SK-N-SH (cell line): ENCODE data around the gene IGF1R. TPM values are rescaled to one million over a fixed set of nuclear protein-coding genes. Genes with fewer than 3 reads are reported as not detected.

Experiments
- CTCF ChIA-PET: fragments of 300-600, 350-600 bp; formaldehyde crosslinking; extraction: SDS; loops from one replicate; lab custom pipeline; 2021; lab: Yijun Ruan, JAX
- POLR2A ChIA-PET: fragments of 350-600 bp; sonication (Branson Sonifier 250); formaldehyde crosslinking; extraction: SDS; loops from one replicate; lab custom pipeline; 2020; ENCODE audit warnings: antibody characterized with exemption, inconsistent platforms; lab: Yijun Ruan, JAX
- DNase-seq: peaks from one replicate; pipeline ENCODE4 v3.0.0; 2012
- H2AFZ ChIP-seq: fragments of 200-600 bp; sonication (generic); 2 replicates; pipeline ENCODE4 v1.8.1; 2016; ENCODE audit warnings: antibody characterized with exemption, mild to moderate bottlenecking, low read depth
- H3F3A ChIP-seq: fragments of 200-600 bp; sonication (generic); replicated peaks from 2 replicates; pipeline ENCODE3; 2016; ENCODE audit warnings: antibody characterized with exemption, mild to moderate bottlenecking; ENCODE audit not compliant: insufficient read depth
- H3K27ac ChIP-seq, 2 experiments: fragments of 200-500 bp in 1 of 2; fragments of 200-600 bp in 1 of 2; sonication (Bioruptor generic) in 1 of 2; sonication (generic), shearing (Covaris generic) in 1 of 2; 2 replicates each; pipeline versions ENCODE4 v1.5.1 to v1.6.1; 2014 to 2016; ENCODE audit warnings: low read depth in 2 of 2, inconsistent platforms in 1 of 2, low read length in 1 of 2, mild to moderate bottlenecking in 1 of 2, mixed read lengths in 1 of 2
- H3K27me3 ChIP-seq: fragments of 200-600 bp; sonication (generic), shearing (Covaris generic); 2 replicates; pipeline ENCODE4 v1.6.1; 2016; ENCODE audit warnings: mixed run types; ENCODE audit not compliant: insufficient read depth
- H3K36me3 ChIP-seq, 2 experiments: fragments of 200-500 bp in 1 of 2; fragments of 200-600 bp in 1 of 2; sonication (Bioruptor generic) in 1 of 2; sonication (generic) in 1 of 2; replicated peaks in 1 of 2; 2 replicates each; pipeline versions ENCODE3 to v1.5.1; 2014 to 2016; ENCODE audit warnings: low read length in 1 of 2, mild to moderate bottlenecking in 1 of 2; ENCODE audit not compliant: insufficient read depth in 2 of 2, control insufficient read depth in 1 of 2
- H3K4me1 ChIP-seq, 2 experiments: fragments of 200-500 bp in 1 of 2; fragments of 200-600 bp in 1 of 2; sonication (Bioruptor generic) in 1 of 2; sonication (generic), shearing (Covaris generic) in 1 of 2; 2 replicates each; pipeline versions ENCODE4 v1.5.1 to v1.6.1; 2014 to 2016; ENCODE audit warnings: low read depth in 1 of 2, low read length in 1 of 2, mixed run types in 1 of 2; ENCODE audit not compliant: insufficient read depth in 2 of 2, control insufficient read depth in 1 of 2
- H3K4me2 ChIP-seq: fragments of 200-600 bp; sonication (generic), shearing (Covaris generic); 2 replicates; pipeline ENCODE4 v1.6.1; 2017; ENCODE audit warnings: mixed run types
- H3K4me3 ChIP-seq, 2 experiments: fragments of 200-500 bp in 1 of 2; fragments of 200-600 bp in 1 of 2; sonication (Bioruptor generic) in 1 of 2; sonication (generic), shearing (Covaris generic) in 1 of 2; 2 replicates each; pipeline versions ENCODE4 v1.5.1 to v1.8.1; 2014 to 2016; ENCODE audit warnings: low read depth in 2 of 2, inconsistent platforms in 1 of 2, low read length in 1 of 2, mild to moderate bottlenecking in 1 of 2, mixed read lengths in 1 of 2, moderate library complexity in 1 of 2
- H3K79me2 ChIP-seq: fragments of 200-600 bp; sonication (generic); 2 replicates; pipeline ENCODE4 v1.8.1; 2017; ENCODE audit warnings: mild to moderate bottlenecking; ENCODE audit not compliant: insufficient read depth
- H3K9ac ChIP-seq: fragments of 200-600 bp; sonication (generic); 2 replicates; pipeline ENCODE4 v1.6.1; 2017; ENCODE audit warnings: mixed run types
- H3K9me2 ChIP-seq: fragments of 200-600 bp; sonication (generic); 2 replicates; pipeline ENCODE4 v1.6.1; 2017; ENCODE audit warnings: mixed run types
- H3K9me3 ChIP-seq: fragments of 200-600 bp; sonication (generic); 2 replicates; pipeline ENCODE4 v1.6.1; 2017; ENCODE audit warnings: mixed run types, mild to moderate bottlenecking, moderate library complexity
- H4K20me1 ChIP-seq: fragments of 200-600 bp; sonication (generic); 2 replicates; pipeline ENCODE4 v1.6.1; 2017; ENCODE audit warnings: mild to moderate bottlenecking, mixed run types; ENCODE audit not compliant: insufficient read depth
- FOSL2 ChIP-seq: IDR thresholded peaks from 2 replicates; pipeline ENCODE4 v1.4.0; 2012; ENCODE audit warnings: low read depth, mild to moderate bottlenecking, moderate library complexity, borderline replicate concordance
- RCOR1 ChIP-seq: fragments of 150-350 bp; IDR thresholded peaks from 2 replicates; pipeline ENCODE4 v1.6.1; 2017; ENCODE audit warnings: antibody characterized with exemption, low read length
- SIN3A ChIP-seq: IDR thresholded peaks from 2 replicates; pipeline ENCODE4 v1.6.1; 2012; ENCODE audit warnings: low read depth, mild to moderate bottlenecking, low read length, moderate library complexity, borderline replicate concordance
- TEAD4 ChIP-seq: IDR thresholded peaks from 2 replicates; pipeline ENCODE4 v1.4.0; 2012; ENCODE audit warnings: mild to moderate bottlenecking, borderline replicate concordance; ENCODE audit not compliant: insufficient read depth
- WGBS: methylation state at CpG from one replicate; pipeline ENCODE4 v1.1.6; 2017; ENCODE audit warnings: low lambda C conversion rate; 5-methylcytosine and 5-hydroxymethylcytosine counted together
- polyA plus RNA-seq, 3 experiments: library from polyadenylated mRNA; depleted of rRNA; stranded (reverse); fragments of >200 nt; gene quantifications; 2 replicates each; pipeline ENCODE4 v1.2.3, GENCODE V29; 2012
- TF ChIP-seq, protein P1 (sequence below): fragments of 150-350 bp; IDR thresholded peaks from 2 replicates; pipeline ENCODE4 v1.6.1; 2016; ENCODE audit warnings: mild to moderate bottlenecking, low read depth, low read length
- TF ChIP-seq, protein P2 (sequence below): IDR thresholded peaks from 2 replicates; pipeline ENCODE4; 2012
- TF ChIP-seq, protein P3 (sequence below): fragments of 200-600 bp; sonication (generic); IDR thresholded peaks from 2 replicates; pipeline ENCODE4 v1.6.1; 2017; ENCODE audit warnings: antibody characterized with exemption, mild to moderate bottlenecking, moderate library complexity
- TF ChIP-seq, protein P4 (sequence below): IDR thresholded peaks from 2 replicates; pipeline ENCODE4 v1.6.1; 2012; ENCODE audit warnings: mild to moderate bottlenecking, low read depth, low read length, moderate library complexity
- TF ChIP-seq, protein P5 (sequence below): IDR thresholded peaks from 2 replicates; pipeline ENCODE4 v1.4.0; 2012; ENCODE audit warnings: low read depth, borderline replicate concordance

IGF1R gene
- polyA plus RNA-seq, 1 of the 3 experiments (the other 2 are of a cell fraction) = 9.5 TPM

DNA sequence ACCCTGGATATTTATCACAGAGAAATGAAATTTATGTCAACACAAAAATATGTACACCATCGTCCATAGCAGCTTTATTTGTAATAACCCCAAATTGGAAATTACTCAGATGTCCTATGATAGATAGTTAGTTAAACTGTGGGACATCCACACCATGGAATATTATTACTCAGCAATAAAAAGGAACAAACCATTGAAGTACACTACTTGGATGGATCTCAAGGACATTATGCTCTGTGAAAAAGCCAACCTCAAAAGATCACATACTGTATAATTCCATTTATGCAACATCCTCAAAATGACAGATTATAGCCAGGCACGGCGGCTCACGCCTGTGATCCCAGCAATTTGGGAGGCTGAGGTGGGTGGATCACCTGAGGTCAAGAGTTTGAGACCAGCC is 246.0 kb downstream of the IGF1R start:
- 88% methylated on average over 4 of the region's 4 CpGs for WGBS
- DNase-seq = no peak
- no peak overlapping the region for H2AFZ ChIP-seq
- POLR2A ChIA-PET = no interaction called here
- H3K4me2 ChIP-seq = no peak overlapping the region
- H3K9me3 ChIP-seq = no peaks in the 10 kb centered on the region
- H3K4me1 ChIP-seq = peaks cover 8 to 33% of the 10 kb centered on the region in 2 experiments
- H4K20me1 ChIP-seq = no peaks in the 10 kb centered on the region
- H3K79me2 ChIP-seq = peaks cover 13% of the 10 kb centered on the region
- CTCF ChIA-PET = interaction anchor here (1.1 to 6.7 kb wide), 5 partner anchors 10 to 375 kb away, joined by 3 to 34 read pairs (median 4); no protein-coding TSS in a partner anchor
- no peaks in the 10 kb centered on the region for H3K9me2 ChIP-seq
- no peak overlapping the region for H3K9ac ChIP-seq
- H3K27me3 ChIP-seq = no peaks in the 10 kb centered on the region
- peaks cover 40% of the 10 kb centered on the region for H3F3A ChIP-seq
- TF ChIP-seq FOSL2 (no peak), RCOR1 (no peak), SIN3A (no peak), TEAD4 (no peak)
- TF ChIP-seq, protein P1, sequence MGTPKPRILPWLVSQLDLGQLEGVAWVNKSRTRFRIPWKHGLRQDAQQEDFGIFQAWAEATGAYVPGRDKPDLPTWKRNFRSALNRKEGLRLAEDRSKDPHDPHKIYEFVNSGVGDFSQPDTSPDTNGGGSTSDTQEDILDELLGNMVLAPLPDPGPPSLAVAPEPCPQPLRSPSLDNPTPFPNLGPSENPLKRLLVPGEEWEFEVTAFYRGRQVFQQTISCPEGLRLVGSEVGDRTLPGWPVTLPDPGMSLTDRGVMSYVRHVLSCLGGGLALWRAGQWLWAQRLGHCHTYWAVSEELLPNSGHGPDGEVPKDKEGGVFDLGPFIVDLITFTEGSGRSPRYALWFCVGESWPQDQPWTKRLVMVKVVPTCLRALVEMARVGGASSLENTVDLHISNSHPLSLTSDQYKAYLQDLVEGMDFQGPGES = no peak
- TF ChIP-seq, protein P2, sequence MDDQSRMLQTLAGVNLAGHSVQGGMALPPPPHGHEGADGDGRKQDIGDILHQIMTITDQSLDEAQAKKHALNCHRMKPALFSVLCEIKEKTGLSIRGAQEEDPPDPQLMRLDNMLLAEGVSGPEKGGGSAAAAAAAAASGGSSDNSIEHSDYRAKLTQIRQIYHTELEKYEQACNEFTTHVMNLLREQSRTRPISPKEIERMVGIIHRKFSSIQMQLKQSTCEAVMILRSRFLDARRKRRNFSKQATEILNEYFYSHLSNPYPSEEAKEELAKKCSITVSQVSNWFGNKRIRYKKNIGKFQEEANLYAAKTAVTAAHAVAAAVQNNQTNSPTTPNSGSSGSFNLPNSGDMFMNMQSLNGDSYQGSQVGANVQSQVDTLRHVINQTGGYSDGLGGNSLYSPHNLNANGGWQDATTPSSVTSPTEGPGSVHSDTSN = no peak
- TF ChIP-seq, protein P3, sequence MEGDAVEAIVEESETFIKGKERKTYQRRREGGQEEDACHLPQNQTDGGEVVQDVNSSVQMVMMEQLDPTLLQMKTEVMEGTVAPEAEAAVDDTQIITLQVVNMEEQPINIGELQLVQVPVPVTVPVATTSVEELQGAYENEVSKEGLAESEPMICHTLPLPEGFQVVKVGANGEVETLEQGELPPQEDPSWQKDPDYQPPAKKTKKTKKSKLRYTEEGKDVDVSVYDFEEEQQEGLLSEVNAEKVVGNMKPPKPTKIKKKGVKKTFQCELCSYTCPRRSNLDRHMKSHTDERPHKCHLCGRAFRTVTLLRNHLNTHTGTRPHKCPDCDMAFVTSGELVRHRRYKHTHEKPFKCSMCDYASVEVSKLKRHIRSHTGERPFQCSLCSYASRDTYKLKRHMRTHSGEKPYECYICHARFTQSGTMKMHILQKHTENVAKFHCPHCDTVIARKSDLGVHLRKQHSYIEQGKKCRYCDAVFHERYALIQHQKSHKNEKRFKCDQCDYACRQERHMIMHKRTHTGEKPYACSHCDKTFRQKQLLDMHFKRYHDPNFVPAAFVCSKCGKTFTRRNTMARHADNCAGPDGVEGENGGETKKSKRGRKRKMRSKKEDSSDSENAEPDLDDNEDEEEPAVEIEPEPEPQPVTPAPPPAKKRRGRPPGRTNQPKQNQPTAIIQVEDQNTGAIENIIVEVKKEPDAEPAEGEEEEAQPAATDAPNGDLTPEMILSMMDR = no peak
- TF ChIP-seq, protein P4, sequence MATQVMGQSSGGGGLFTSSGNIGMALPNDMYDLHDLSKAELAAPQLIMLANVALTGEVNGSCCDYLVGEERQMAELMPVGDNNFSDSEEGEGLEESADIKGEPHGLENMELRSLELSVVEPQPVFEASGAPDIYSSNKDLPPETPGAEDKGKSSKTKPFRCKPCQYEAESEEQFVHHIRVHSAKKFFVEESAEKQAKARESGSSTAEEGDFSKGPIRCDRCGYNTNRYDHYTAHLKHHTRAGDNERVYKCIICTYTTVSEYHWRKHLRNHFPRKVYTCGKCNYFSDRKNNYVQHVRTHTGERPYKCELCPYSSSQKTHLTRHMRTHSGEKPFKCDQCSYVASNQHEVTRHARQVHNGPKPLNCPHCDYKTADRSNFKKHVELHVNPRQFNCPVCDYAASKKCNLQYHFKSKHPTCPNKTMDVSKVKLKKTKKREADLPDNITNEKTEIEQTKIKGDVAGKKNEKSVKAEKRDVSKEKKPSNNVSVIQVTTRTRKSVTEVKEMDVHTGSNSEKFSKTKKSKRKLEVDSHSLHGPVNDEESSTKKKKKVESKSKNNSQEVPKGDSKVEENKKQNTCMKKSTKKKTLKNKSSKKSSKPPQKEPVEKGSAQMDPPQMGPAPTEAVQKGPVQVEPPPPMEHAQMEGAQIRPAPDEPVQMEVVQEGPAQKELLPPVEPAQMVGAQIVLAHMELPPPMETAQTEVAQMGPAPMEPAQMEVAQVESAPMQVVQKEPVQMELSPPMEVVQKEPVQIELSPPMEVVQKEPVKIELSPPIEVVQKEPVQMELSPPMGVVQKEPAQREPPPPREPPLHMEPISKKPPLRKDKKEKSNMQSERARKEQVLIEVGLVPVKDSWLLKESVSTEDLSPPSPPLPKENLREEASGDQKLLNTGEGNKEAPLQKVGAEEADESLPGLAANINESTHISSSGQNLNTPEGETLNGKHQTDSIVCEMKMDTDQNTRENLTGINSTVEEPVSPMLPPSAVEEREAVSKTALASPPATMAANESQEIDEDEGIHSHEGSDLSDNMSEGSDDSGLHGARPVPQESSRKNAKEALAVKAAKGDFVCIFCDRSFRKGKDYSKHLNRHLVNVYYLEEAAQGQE = no peak
- TF ChIP-seq, protein P5, sequence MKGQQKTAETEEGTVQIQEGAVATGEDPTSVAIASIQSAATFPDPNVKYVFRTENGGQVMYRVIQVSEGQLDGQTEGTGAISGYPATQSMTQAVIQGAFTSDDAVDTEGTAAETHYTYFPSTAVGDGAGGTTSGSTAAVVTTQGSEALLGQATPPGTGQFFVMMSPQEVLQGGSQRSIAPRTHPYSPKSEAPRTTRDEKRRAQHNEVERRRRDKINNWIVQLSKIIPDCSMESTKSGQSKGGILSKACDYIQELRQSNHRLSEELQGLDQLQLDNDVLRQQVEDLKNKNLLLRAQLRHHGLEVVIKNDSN = no peak
- no peak overlapping the region for H3K4me3 ChIP-seq
- H3K36me3 ChIP-seq = peaks cover 0 to 6% of the 10 kb centered on the region in 2 experiments
- no peak overlapping the region for H3K27ac ChIP-seq
